ENCODE measurements around the gene MOCS1.
A peak's percentile ranks its signal among the peaks of the same experiment; 100 is the strongest.

MOCS1 gene

GRCh38 chr6:39948199-39948791 lies 14.0 kb upstream of the MOCS1 start:
- no peak for DNase-seq

GRCh38 chr6:39947611-39948068 lies 13.4 kb upstream of the MOCS1 start:
- DNase-seq: no peak

DNA sequence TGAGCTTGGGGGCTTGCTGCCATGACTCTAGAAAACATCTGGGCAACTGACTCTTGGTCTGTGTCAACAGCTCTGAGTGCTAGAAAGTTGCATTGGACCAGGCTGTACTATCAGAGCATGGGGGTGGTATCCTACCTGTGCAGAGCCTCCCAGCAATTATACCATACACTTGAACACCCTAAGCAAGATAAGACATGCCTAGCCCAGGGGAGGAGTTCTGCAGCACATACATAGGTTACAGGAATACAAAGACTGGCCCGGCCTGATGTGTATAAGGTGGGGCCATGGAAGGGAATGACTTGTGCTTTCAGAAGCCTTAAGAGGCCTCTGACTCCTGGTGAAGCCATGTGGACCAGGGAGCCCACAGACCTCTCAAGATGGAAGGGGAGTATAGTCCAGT lies 11.4 kb upstream of the MOCS1 start:
- no peak for DNase-seq

GRCh38 chr6:39942903-39943580 lies 8.8 kb upstream of the MOCS1 start:
- no peak for DNase-seq

DNA sequence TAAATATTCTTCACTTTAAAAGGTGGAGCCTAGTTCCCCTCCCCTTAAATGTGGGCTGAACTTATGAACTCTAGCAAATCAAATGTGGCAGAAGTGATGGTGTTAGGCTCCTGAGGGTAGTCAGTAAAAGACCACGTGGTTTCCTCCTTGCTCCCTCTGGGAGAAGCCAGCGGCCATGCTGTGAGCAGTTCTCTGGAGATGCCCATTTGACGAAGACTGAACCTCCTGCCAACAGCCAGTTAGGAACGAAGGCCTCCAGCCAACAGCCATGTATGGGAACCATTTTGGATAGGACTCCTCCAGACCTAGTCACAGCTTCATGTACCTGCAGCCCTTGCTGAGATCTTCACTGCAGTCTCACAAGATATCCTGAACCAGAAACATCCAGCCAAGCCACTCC lies 7.6 kb upstream of the MOCS1 start:
- no peak for DNase-seq

DNA sequence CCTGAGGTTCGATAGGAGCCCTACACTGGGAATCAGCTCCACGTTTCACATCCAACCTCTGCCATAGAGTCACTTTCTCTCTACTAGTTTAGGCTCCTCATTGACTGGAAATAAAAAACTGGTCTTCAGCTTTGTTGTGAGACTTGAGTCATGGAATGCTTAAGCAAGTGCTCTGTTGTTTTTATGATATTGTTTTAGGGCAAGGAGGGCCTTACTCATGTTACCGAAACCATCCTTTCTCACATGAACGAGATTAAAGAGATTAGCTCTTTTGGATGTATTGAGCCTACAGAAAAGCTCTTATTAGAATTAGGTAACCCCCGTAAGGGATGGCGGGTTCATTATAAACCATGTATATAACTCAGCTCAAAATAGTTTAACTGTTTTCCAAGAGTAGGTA lies 6.9 kb upstream of the MOCS1 start:
- DNase-seq: no peak

- peak; percentile 34 for DNase-seq
These were observed 4.8 kb upstream of the MOCS1 start for GRCh38 chr6:39938773-39939654.

- no peak for DNase-seq
These were observed 3.5 kb upstream of the MOCS1 start for GRCh38 chr6:39937686-39938333.

DNA sequence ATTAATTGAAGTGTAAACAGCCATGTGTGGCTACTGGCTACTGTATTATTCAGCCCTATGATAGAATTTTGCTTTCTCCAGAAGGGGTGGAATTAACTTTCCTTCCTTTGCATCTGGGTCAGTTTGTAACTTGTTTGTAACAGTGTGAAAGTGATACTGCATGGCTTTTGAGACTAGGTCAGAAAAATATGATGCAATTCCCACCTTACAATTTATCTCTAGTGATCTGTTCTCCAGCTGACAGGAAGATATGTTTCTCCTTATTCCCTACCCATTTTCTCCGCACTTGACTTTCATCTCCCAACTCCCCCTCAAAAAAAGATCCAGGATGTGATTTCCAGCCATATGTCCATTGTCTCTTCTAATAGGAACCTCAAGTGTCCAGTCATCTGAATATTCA lies 2.6 kb upstream of the MOCS1 start:
- no peak for DNase-seq

GRCh38 chr6:39935241-39935640 lies 979 bp upstream of the MOCS1 start:
- DNase-seq: no peak

DNA sequence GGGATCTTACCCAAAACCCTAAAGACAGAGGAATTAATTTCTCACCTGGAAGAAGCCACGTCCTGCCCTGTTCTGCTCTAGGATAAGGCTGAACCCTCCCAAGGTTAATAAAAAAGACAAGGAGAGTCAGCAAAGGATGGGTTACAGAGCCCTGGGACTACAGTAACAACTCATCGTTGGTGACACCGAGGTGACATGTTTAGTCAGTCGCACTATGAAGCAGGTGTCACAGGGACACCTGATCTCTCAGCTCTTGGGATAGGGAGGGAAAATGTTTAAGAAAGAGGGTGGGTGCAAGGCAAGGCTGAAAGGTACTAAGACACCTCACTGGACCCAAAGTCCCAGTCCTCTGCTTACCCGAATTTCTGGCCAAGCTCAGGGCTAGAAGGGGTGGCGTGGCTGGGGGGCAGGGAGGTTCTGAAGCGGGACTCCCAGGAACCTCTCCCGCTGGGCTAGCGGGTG lies 562 bp downstream of the MOCS1 start:
- no peak for DNase-seq

GRCh38 chr6:39932386-39932910 lies 1.8 kb downstream of the MOCS1 start:
- no peak for DNase-seq

GRCh38 chr6:39931607-39932006 lies 2.7 kb downstream of the MOCS1 start:
- no peak for DNase-seq

DNA sequence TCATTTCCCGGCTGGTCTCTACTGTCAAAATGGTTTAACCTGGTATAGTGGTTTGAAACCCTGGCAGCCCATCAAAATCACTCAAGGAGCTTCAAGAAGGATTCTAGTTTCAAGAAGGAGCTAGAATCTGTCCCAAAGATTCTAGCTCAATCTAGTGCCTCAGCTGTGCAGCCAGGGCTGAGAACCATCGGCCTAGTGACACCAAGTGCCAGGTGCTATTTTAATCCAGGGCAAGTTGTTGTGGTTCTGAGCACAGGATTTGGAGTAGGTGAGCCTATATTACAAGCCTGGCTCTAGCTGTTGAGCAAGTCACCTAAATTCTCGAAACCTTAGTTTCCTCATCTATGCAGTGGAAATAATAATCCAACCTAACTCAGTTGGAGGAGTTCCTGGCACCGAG lies 3.7 kb downstream of the MOCS1 start:
- DNase-seq: no peak

- no peak for DNase-seq
These were observed 4.4 kb downstream of the MOCS1 start for GRCh38 chr6:39929733-39930461.

DNA sequence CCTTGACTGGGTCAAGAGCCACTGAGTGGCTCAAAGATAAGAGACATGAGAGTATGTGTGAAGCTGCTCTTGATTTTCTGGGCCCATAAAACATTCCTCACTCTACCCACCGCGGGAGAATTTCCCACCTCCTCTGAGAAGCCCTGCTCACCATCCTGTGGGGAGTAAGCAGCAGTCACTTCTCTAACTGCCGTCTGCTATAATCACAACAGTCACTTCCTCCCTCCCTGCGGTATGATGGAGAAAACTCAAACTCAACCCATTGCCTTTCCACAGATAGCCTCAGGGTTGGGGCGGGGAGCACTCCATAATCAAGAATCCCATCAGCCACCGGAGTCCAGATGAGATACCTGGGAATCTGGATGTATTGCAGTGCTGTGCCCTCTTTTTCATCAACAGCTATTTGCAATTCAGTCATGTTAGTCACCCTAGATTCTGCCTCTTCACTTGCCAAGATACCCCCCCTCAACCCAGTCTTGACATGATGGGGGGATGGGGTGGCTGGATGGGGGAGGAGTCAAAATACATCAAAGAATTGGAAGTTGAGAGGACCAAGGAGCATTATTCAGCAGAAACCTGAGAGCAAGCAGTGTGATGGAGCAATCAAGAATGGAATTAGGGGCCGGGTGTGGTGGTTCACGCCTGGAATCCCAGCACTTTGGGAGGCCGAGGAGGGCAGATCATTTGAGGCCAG lies 5.1 kb downstream of the MOCS1 start:
- no peak for DNase-seq

GRCh38 chr6:39927159-39927558 lies 7.1 kb downstream of the MOCS1 start:
- DNase-seq: no peak

DNA sequence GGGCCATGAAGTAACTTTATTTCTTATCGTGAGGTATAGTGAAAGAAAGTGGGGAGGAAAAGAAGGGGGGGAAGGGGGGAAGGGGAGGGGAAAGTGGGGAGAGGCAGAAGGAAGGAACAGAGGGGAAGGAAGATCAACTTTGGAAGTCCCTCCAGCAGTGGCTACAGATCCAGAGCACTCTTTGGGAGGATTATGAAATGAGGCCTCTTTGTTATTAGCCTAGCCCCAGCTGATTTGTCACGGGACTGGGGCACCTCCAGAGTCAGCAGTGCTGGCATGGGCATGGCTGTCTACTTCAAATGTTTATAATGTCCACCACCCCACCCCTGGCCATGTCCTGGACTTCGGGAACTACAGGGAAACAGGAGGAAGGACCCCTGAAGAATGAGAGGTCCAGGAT lies 7.6 kb downstream of the MOCS1 start:
- no peak for DNase-seq

DNA sequence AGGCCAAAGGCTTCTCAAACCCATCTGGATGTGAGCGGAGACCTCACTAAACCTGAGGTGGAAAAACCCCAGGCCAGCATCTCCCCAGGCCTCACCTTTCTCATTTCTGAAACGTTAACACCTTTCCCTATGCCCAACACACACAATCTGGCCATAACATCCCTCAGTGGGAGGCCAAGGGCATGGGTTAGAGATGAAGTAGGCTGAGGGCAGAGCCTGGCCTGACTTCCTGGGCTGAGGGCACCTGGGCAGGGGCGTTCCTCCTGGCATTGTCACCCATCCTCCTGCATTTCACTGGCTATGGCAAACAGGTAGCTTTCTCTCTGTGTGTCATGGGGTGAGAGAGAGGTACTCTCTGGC lies 8.4 kb downstream of the MOCS1 start:
- no peak for DNase-seq

DNA sequence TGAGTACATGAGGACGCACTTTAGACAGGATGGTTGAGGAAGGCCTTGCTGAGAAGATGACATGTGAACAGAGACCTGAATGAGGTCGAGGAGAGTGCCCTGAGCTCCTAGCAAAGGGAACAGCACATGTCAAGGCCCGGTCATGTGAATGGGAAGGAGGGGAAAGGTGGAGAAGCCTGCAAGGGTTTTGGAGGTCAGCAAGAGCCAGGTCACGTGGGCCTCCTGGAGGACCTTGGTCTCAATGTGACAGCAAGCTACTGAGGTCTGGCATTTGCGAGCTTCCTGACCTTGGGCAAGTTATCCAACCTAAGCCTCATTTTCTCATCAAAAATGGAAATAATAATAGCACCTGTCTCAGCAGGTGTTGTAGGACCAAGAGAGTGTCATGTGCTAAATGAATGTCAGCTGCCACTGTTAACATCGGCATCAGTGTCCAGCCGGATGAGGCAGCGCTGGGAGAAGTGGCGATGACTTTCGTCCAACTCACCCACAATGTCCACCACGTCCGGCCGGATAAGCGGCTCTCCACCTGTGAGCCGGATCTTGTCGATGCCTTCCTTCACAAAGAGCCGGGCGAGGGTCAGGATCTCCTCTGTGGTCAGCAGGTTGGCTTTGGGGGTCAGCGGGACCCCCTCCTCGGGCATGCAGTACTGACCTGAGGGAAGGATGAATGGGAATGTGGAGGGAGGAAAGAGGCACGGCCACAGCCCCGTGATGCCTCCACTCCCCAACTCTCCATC lies 8.9 kb downstream of the MOCS1 start:
- no peak for DNase-seq

DNA sequence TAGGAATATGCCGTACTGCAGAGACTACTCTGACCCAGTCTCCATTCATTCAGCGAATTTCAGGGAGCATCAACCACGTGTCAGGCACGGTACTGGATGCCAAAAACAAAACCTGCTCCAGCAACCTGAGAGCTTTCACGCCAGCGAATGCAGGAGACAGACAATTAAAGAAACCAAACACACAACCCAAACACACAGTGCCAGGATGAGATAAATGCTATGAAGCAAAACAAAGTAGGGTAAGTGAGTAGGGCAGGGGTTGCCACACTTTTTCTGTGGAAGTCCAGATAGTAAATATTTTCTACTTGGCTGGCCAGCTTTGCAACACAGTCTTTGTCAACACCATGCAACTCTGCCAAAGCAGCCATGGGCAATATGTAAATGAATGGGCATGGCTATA lies 10.0 kb downstream of the MOCS1 start:
- DNase-seq: peak; percentile 55
